SK-N-SH treated with all-trans-retinoic acid at 6 μM for 48 hours (cell line): ENCODE data around the gene ABCD3.
"Not testable (repeated sequence)": the region's sequence is repeated elsewhere in the genome, so short reads cannot be mapped to it uniquely, and the experiment has no call there.

ENCODE experiments used
- ATAC-seq: fragments of 200-7000 bp; cut with Tn5 transposase; 3 replicates; pipeline ENCODE4 v1.9.1; 2020; ENCODE audit warnings: mild to moderate bottlenecking, moderate library complexity
- ARNTL ChIP-seq: fragments of 450-650 bp; formaldehyde crosslinking; IDR thresholded peaks from 2 replicates; pipeline ENCODE4 v1.5.0; 2020; ENCODE audit warnings: low read depth, mild to moderate bottlenecking, moderate library complexity, borderline replicate concordance
- BACH2 ChIP-seq: fragments of 250-450 bp; sonication (Bioruptor Pico); IDR thresholded peaks from 2 replicates; pipeline ENCODE4 v1.9.0; 2021; ENCODE audit warnings: mild to moderate bottlenecking, borderline replicate concordance
- CREB5 ChIP-seq: fragments of 250-450 bp; sonication (Bioruptor Pico); IDR thresholded peaks from 2 replicates; pipeline ENCODE4 v1.5.1; 2020; ENCODE audit warnings: low read depth, mild to moderate bottlenecking, moderate library complexity
- CSDC2 ChIP-seq: fragments of 250-450 bp; sonication (Bioruptor Pico); IDR thresholded peaks from 2 replicates; pipeline ENCODE4 v1.5.0; 2020; ENCODE audit warnings: mild to moderate bottlenecking, moderate library complexity
- CSRNP3 ChIP-seq: fragments of 250-450 bp; sonication (Bioruptor Pico); IDR thresholded peaks from 2 replicates; pipeline ENCODE4 v1.5.1; 2021; ENCODE audit warnings: mild to moderate bottlenecking, moderate library complexity
- ESRRG ChIP-seq: fragments of 250-450 bp; sonication (Bioruptor Pico); IDR thresholded peaks from 2 replicates; pipeline ENCODE4 v1.6.1; 2021; ENCODE audit warnings: mild to moderate bottlenecking
- ISL1 ChIP-seq: fragments of 250-450 bp; sonication (Bioruptor Pico); IDR thresholded peaks from 2 replicates; pipeline ENCODE4 v2.1.2; 2022; ENCODE audit warnings: mild to moderate bottlenecking, moderate library complexity
- PATZ1 ChIP-seq: fragments of 250-450 bp; sonication (Bioruptor Pico); IDR thresholded peaks from 2 replicates; pipeline ENCODE4 v1.8.0; 2020; ENCODE audit warnings: mild to moderate bottlenecking, moderate library complexity, borderline replicate concordance
- POU6F1 ChIP-seq: fragments of 250-450 bp; sonication (Bioruptor Pico); IDR thresholded peaks from 2 replicates; pipeline ENCODE4 v1.8.0; 2021; ENCODE audit warnings: low read depth, mild to moderate bottlenecking, moderate library complexity, borderline replicate concordance
- RARB ChIP-seq: fragments of 250-450 bp; sonication (Bioruptor Pico); IDR thresholded peaks from 2 replicates; pipeline ENCODE4 v1.8.0; 2021; ENCODE audit warnings: mild to moderate bottlenecking, moderate library complexity
- SNAI2 ChIP-seq: fragments of 250-450 bp; sonication (Bioruptor Pico); IDR thresholded peaks from 2 replicates; pipeline ENCODE4 v1.5.0; 2020; ENCODE audit warnings: mild to moderate bottlenecking, moderate library complexity
- TOX ChIP-seq: fragments of 250-450 bp; sonication (Bioruptor Pico); IDR thresholded peaks from 2 replicates; pipeline ENCODE4 v1.8.0; 2021; ENCODE audit warnings: mild to moderate bottlenecking, moderate library complexity, borderline replicate concordance
- TSHZ2 ChIP-seq: fragments of 250-450 bp; sonication (Bioruptor Pico); IDR thresholded peaks from 2 replicates; pipeline ENCODE4 v1.5.0; 2020; ENCODE audit warnings: mild to moderate bottlenecking, moderate library complexity
- ZFP3 ChIP-seq: fragments of 250-450 bp; sonication (Bioruptor Pico); IDR thresholded peaks from 2 replicates; pipeline ENCODE4 v1.5.0; 2020; ENCODE audit warnings: mild to moderate bottlenecking, moderate library complexity
- ZFP30 ChIP-seq: fragments of 450-650 bp; formaldehyde crosslinking; IDR thresholded peaks from 2 replicates; pipeline ENCODE4 v1.5.0; 2022; ENCODE audit warnings: mild to moderate bottlenecking, moderate library complexity
- ZNF70 ChIP-seq: fragments of 450-650 bp; formaldehyde crosslinking; IDR thresholded peaks from 2 replicates; pipeline ENCODE4 v1.5.0; 2020; ENCODE audit warnings: mild to moderate bottlenecking, moderate library complexity
- ZNF8 ChIP-seq: fragments of 450-650 bp; formaldehyde crosslinking; IDR thresholded peaks from 2 replicates; pipeline ENCODE4 v1.5.0; 2020; ENCODE audit warnings: mild to moderate bottlenecking, moderate library complexity

The ABCD3 gene

GRCh38 chr1:94562519-94563260 lies 144.5 kb downstream of the ABCD3 start:
- no peak for ATAC-seq
- TF ChIP-seq TSHZ2 (CRISPR knock-in tag) (no peak), CSDC2 (CRISPR knock-in tag) (no peak), BACH2 (CRISPR knock-in tag) (no peak), ZNF8 (CRISPR knock-in tag) (no peak), POU6F1 (CRISPR knock-in tag) (no peak), ISL1 (CRISPR knock-in tag) (no peak), TOX (CRISPR knock-in tag) (no peak), CSRNP3 (no peak), PATZ1 (CRISPR knock-in tag) (no peak), ZFP3 (CRISPR knock-in tag) (no peak), ESRRG (CRISPR knock-in tag) (no peak), ZNF70 (no peak), RARB (no peak), ZFP30 (CRISPR knock-in tag) (no peak), SNAI2 (CRISPR knock-in tag) (no peak), CREB5 (CRISPR knock-in tag) (no peak)

- no peak for TF ChIP-seq ARNTL (CRISPR knock-in tag)
- TF ChIP-seq PATZ1 (CRISPR knock-in tag): no peak
- ATAC-seq: no peak
Observed at GRCh38 chr1:94565901-94566300, 147.7 kb downstream of the ABCD3 start.

- ATAC-seq: not testable (repeated sequence)
Observed at GRCh38 chr1:94566436-94566835, 148.2 kb downstream of the ABCD3 start.

- not testable (repeated sequence) for ATAC-seq
Observed at GRCh38 chr1:94567975-94568607, 149.9 kb downstream of the ABCD3 start.
